OCI-LY1 (cell line): ENCODE measurements around the gene HLA-A.

ENCODE experiments used
- H2AFZ ChIP-seq: fragments of 200-600 bp; sonication (generic), shearing (Covaris generic); 2 replicates; pipeline ENCODE4 v1.6.0; 2014; ENCODE audit warnings: antibody characterized with exemption, mild to moderate bottlenecking, low read length
- H3F3A ChIP-seq: fragments of 200-600 bp; sonication (generic), shearing (Covaris generic); 2 replicates; pipeline ENCODE4 v1.6.0; 2014; ENCODE audit warnings: mild to moderate bottlenecking, antibody characterized with exemption, low read length, moderate library complexity; ENCODE audit not compliant: insufficient read depth
- H3K27ac ChIP-seq: fragments of 200-600 bp; sonication (generic); 2 replicates; pipeline ENCODE4 v1.5.1; 2014; ENCODE audit warnings: low read length, mixed run types, mild to moderate bottlenecking, low read depth; ENCODE audit not compliant: poor library complexity, severe bottlenecking
- H3K27me3 ChIP-seq: fragments of 200-600 bp; sonication (generic); 2 replicates; pipeline ENCODE4 v1.6.0; 2014; ENCODE audit warnings: antibody characterized with exemption, mild to moderate bottlenecking, low read length, moderate library complexity; ENCODE audit not compliant: insufficient read depth
- H3K36me3 ChIP-seq: fragments of 200-600 bp; sonication (generic); 2 replicates; pipeline ENCODE4 v1.6.1; 2014; ENCODE audit warnings: mild to moderate bottlenecking, antibody characterized with exemption, low read length, moderate library complexity, mixed read lengths; ENCODE audit not compliant: insufficient read depth
- H3K4me1 ChIP-seq: fragments of 200-600 bp; sonication (generic); 2 replicates; pipeline ENCODE4 v1.5.1; 2014; ENCODE audit warnings: mild to moderate bottlenecking, low read length, moderate library complexity; ENCODE audit not compliant: insufficient read depth, severe bottlenecking
- H3K4me2 ChIP-seq: fragments of 200-600 bp; sonication (generic), shearing (Covaris generic); 2 replicates; pipeline ENCODE4 v1.6.1; 2014; ENCODE audit warnings: low read length
- H3K4me3 ChIP-seq: fragments of 200-600 bp; sonication (generic); 2 replicates; pipeline ENCODE4 v1.5.1; 2014; ENCODE audit warnings: low read length, low read depth, mild to moderate bottlenecking, mixed read lengths; ENCODE audit not compliant: poor library complexity, severe bottlenecking
- H3K79me2 ChIP-seq: fragments of 200-600 bp; shearing (Covaris generic); 2 replicates; pipeline ENCODE4 v1.6.1; 2016; ENCODE audit warnings: mixed run types, low read length, mixed read lengths; ENCODE audit not compliant: insufficient read depth
- H3K9ac ChIP-seq: fragments of 200-600 bp; sonication (generic), shearing (Covaris generic); 2 replicates; pipeline ENCODE4 v1.6.1; 2014; ENCODE audit warnings: mild to moderate bottlenecking, low read length, mixed read lengths
- H3K9me2 ChIP-seq: fragments of 200-600 bp; sonication (generic), shearing (Covaris generic); 2 replicates; pipeline ENCODE4 v1.6.1; 2014; ENCODE audit warnings: low read depth, mild to moderate bottlenecking, low read length, mixed read lengths
- H3K9me3 ChIP-seq: fragments of 200-600 bp; shearing (Covaris generic); 2 replicates; pipeline ENCODE4 v1.6.1; 2014; ENCODE audit warnings: low read length, mixed read lengths
- H4K20me1 ChIP-seq: fragments of 200-600 bp; sonication (generic), shearing (Covaris generic); 2 replicates; pipeline ENCODE4 v1.6.0; 2016; ENCODE audit warnings: mild to moderate bottlenecking, low read length; ENCODE audit not compliant: insufficient read depth
- EZH2 ChIP-seq: fragments of 200-600 bp; sonication (generic), shearing (Covaris generic); IDR thresholded peaks from 2 replicates; pipeline ENCODE4 v1.8.0; 2017; ENCODE audit warnings: borderline replicate concordance, mixed run types, mild to moderate bottlenecking, antibody characterized with exemption, low read length, moderate library complexity, mixed read lengths
- TF ChIP-seq, protein P1 (sequence below): fragments of 200-600 bp; sonication (generic), shearing (Covaris generic); IDR thresholded peaks from 2 replicates; pipeline ENCODE4 v1.5.1; 2017; ENCODE audit warnings: mild to moderate bottlenecking, antibody characterized with exemption, low read length, moderate library complexity, mixed read lengths

The HLA-A gene

GRCh38 chr6:29968130-29968529, 25.8 kb downstream of the HLA-A start:
- Histone ChIP-seq H3K27me3 (no peaks in the 10 kb centered on the region), H3K36me3 (no peaks in the 10 kb centered on the region), H4K20me1 (no peaks in the 10 kb centered on the region), H3K9ac (no peak overlapping the region), H3F3A (no peaks in the 10 kb centered on the region), H3K4me1 (peaks cover 35% of the 10 kb centered on the region), H2AFZ (no peak overlapping the region), H3K79me2 (no peaks in the 10 kb centered on the region), H3K4me3 (no peak overlapping the region), H3K4me2 (no peak overlapping the region), H3K9me2 (no peaks in the 10 kb centered on the region), H3K27ac (no peak overlapping the region), H3K9me3 (no peaks in the 10 kb centered on the region)
- TF ChIP-seq, protein P1, sequence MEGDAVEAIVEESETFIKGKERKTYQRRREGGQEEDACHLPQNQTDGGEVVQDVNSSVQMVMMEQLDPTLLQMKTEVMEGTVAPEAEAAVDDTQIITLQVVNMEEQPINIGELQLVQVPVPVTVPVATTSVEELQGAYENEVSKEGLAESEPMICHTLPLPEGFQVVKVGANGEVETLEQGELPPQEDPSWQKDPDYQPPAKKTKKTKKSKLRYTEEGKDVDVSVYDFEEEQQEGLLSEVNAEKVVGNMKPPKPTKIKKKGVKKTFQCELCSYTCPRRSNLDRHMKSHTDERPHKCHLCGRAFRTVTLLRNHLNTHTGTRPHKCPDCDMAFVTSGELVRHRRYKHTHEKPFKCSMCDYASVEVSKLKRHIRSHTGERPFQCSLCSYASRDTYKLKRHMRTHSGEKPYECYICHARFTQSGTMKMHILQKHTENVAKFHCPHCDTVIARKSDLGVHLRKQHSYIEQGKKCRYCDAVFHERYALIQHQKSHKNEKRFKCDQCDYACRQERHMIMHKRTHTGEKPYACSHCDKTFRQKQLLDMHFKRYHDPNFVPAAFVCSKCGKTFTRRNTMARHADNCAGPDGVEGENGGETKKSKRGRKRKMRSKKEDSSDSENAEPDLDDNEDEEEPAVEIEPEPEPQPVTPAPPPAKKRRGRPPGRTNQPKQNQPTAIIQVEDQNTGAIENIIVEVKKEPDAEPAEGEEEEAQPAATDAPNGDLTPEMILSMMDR: no peak
- no peak for TF ChIP-seq EZH2

DNA sequence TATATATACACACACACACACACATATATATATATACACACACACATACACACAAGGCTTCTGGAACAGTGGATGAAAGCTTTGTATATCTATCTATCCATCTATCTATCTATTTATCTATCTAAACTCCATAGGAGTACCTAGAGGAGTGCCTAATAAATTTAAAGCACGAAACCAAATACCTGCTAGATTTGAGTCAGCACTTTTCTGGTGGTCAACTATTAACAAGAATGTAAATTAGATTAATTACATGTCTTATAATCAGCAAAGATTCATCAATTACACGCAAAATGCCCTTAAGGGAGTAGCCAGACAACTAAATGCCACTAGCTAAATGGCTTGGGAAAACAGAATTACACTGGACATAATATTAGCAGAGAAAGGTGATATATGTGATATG, 26.6 kb downstream of the HLA-A start:
- H3K27ac ChIP-seq: no peak overlapping the region
- no peak overlapping the region for H3K4me3 ChIP-seq
- H3K79me2 ChIP-seq: no peaks in the 10 kb centered on the region
- H3K4me2 ChIP-seq: no peak overlapping the region
- no peak overlapping the region for H3K9ac ChIP-seq
- H3K4me1 ChIP-seq: peaks cover 35% of the 10 kb centered on the region
- TF ChIP-seq, protein P1: no peak
- TF ChIP-seq EZH2: no peak
- no peaks in the 10 kb centered on the region for H3K36me3 ChIP-seq
- H3K27me3 ChIP-seq: no peaks in the 10 kb centered on the region
- no peaks in the 10 kb centered on the region for H4K20me1 ChIP-seq
- H3K9me3 ChIP-seq: no peaks in the 10 kb centered on the region
- H3F3A ChIP-seq: no peaks in the 10 kb centered on the region
- no peak overlapping the region for H2AFZ ChIP-seq
- H3K9me2 ChIP-seq: no peaks in the 10 kb centered on the region

DNA sequence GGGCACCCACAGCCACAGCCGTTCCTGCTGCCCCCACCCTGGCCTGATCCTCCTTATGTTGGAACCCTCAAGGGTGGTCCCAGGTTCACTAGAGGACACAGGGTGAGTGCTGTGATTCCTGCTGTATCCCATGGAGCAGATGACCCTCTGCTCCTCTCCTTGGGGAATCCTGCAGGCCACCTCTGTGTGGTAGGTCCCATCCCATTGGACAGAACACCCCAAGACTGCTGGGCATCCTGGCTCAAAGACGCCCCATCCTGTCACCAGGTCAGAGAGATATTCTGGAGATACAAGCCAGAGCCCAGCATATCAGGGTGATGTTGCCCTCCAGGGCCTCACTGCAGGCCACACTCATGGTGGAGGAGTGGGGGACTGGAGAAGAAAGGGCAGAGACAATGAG, 28.4 kb downstream of the HLA-A start:
- H2AFZ ChIP-seq: no peak overlapping the region
- no peak overlapping the region for H3K27ac ChIP-seq
- no peaks in the 10 kb centered on the region for H3K9me3 ChIP-seq
- H3K79me2 ChIP-seq: no peaks in the 10 kb centered on the region
- H4K20me1 ChIP-seq: no peaks in the 10 kb centered on the region
- H3K4me2 ChIP-seq: no peak overlapping the region
- no peaks in the 10 kb centered on the region for H3K27me3 ChIP-seq
- no peaks in the 10 kb centered on the region for H3K9me2 ChIP-seq
- TF ChIP-seq, protein P1: no peak
- TF ChIP-seq EZH2: no peak
- no peaks in the 10 kb centered on the region for H3F3A ChIP-seq
- H3K4me3 ChIP-seq: no peak overlapping the region
- no peaks in the 10 kb centered on the region for H3K36me3 ChIP-seq
- H3K9ac ChIP-seq: no peak overlapping the region
- H3K4me1 ChIP-seq: peaks cover 20% of the 10 kb centered on the region
